ENCODE measurements around the gene CALR.
A peak's percentile ranks its signal among the peaks of the same experiment; 100 is the strongest.
"Not testable (repeated sequence)": the region's sequence is repeated elsewhere in the genome, so short reads cannot be mapped to it uniquely, and the experiment has no call there.

CALR gene

GRCh38 chr19:12937927-12938778 is at the start of gene CALR:
CALR (plus strand) TSS chr19:12938609; CDS start chr19:12938680, 71 bp downstream.
- peak; percentile 98 for DNase-seq (ENCODE audit: low read depth)

GRCh38 chr19:12890299-12890786 is 48.1 kb upstream of the CALR start:
- DNase-seq (ENCODE audit: low read depth), result not testable (repeated sequence)

- DNase-seq (ENCODE audit: low read depth), result peak; percentile 96
These were observed 47.4 kb upstream of the CALR start, which contains the start of gene GCDH for GRCh38 chr19:12890787-12891552. GCDH (plus strand) TSS chr19:12891160; CDS start chr19:12891305, 145 bp downstream.

- DNase-seq (ENCODE audit: low read depth), result no peak
These were observed 46.8 kb upstream of the CALR start for GRCh38 chr19:12891553-12892021.

GRCh38 chr19:12893582-12893981 is 44.8 kb upstream of the CALR start:
- no peak for DNase-seq (ENCODE audit: low read depth)

GRCh38 chr19:12896460-12896859 is 41.9 kb upstream of the CALR start:
- DNase-seq (ENCODE audit: low read depth), result no peak

- DNase-seq (ENCODE audit: low read depth), result no peak
These were observed 38.4 kb upstream of the CALR start for GRCh38 chr19:12899891-12900518.

GRCh38 chr19:12907166-12907565 is 31.2 kb upstream of the CALR start:
- DNase-seq (ENCODE audit: low read depth), result no peak

GRCh38 chr19:12912571-12912970 is 25.8 kb upstream of the CALR start:
- no peak for DNase-seq (ENCODE audit: low read depth)

- no peak for DNase-seq (ENCODE audit: low read depth)
These were observed 25.3 kb upstream of the CALR start for GRCh38 chr19:12913011-12913561.

GRCh38 chr19:12913851-12914690 is 24.3 kb upstream of the CALR start:
- peak; percentile 86 for DNase-seq (ENCODE audit: low read depth)

- DNase-seq (ENCODE audit: low read depth), result not testable (repeated sequence)
These were observed 22.5 kb upstream of the CALR start for GRCh38 chr19:12915860-12916259.

GRCh38 chr19:12918253-12918652 is 20.2 kb upstream of the CALR start:
- no peak for DNase-seq (ENCODE audit: low read depth)

GRCh38 chr19:12921047-12921446 is 17.4 kb upstream of the CALR start:
- DNase-seq (ENCODE audit: low read depth), result no peak

GRCh38 chr19:12922959-12923358 is 15.4 kb upstream of the CALR start:
- no peak for DNase-seq (ENCODE audit: low read depth)

GRCh38 chr19:12924621-12925310 is 13.6 kb upstream of the CALR start:
- DNase-seq (ENCODE audit: low read depth), result no peak

- DNase-seq (ENCODE audit: low read depth), result no peak
These were observed 8.3 kb upstream of the CALR start for GRCh38 chr19:12930002-12930645.

- no peak for DNase-seq (ENCODE audit: low read depth)
These were observed 5.8 kb upstream of the CALR start for GRCh38 chr19:12932392-12933286.

All from CMK (cell line).